ENCODE data around the gene RBBP5. TPM values are rescaled to one million over a fixed set of nuclear protein-coding genes. Genes with fewer than 3 reads are reported as not detected.

Gene RBBP5
- total RNA-seq, 4 donors from 2014 or later = 8.6 to 13.3 (median 12.0) TPM

DNA sequence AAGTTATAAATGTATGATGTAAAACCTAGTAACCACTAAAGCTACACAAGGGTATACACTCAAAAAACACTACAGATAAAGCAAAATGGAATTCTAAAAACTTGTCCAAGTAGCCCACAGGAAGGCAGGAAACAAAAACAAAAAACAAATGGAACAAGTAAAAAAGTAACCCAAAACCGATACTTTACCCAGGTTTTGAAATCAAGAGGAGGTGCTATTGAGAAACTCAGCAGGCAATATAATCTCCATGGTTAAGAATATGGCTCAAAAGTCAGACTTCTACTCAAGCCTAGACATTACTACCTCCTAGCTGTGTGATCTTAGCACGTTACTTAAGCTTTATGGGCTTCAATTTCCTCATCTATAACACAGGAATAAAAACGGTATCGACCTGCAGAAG is 13.3 kb downstream of the RBBP5 start:
- Histone ChIP-seq H3K4me3 (no peak overlapping the region), H3K9me3 (no peaks in the 10 kb centered on the region), H3K27ac (replicated peaks in 1 of 4) (no peak overlapping the region), H3K27me3 (no peaks in the 10 kb centered on the region), H3K36me3 (peaks cover 31 to 96% (median 70%) of the 10 kb centered on the region in 4 donors), H3K4me1 (no peaks in the 10 kb centered on the region)
- WGBS = 80% methylated on average over 4 of the region's 4 CpGs
- intact Hi-C loops (cut with DNase I) = no loop called here
- TF ChIP-seq EP300 (IDR thresholded peaks at IDR 0.05) = no peak
- no peak for TF ChIP-seq POLR2AphosphoS5 (IDR thresholded peaks at IDR 0.05)
- TF ChIP-seq, protein P1, sequence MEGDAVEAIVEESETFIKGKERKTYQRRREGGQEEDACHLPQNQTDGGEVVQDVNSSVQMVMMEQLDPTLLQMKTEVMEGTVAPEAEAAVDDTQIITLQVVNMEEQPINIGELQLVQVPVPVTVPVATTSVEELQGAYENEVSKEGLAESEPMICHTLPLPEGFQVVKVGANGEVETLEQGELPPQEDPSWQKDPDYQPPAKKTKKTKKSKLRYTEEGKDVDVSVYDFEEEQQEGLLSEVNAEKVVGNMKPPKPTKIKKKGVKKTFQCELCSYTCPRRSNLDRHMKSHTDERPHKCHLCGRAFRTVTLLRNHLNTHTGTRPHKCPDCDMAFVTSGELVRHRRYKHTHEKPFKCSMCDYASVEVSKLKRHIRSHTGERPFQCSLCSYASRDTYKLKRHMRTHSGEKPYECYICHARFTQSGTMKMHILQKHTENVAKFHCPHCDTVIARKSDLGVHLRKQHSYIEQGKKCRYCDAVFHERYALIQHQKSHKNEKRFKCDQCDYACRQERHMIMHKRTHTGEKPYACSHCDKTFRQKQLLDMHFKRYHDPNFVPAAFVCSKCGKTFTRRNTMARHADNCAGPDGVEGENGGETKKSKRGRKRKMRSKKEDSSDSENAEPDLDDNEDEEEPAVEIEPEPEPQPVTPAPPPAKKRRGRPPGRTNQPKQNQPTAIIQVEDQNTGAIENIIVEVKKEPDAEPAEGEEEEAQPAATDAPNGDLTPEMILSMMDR (IDR thresholded peaks at IDR 0.05) = no peak
- DNase-seq (ENCODE audit: extremely low spot score) = no peak

DNA sequence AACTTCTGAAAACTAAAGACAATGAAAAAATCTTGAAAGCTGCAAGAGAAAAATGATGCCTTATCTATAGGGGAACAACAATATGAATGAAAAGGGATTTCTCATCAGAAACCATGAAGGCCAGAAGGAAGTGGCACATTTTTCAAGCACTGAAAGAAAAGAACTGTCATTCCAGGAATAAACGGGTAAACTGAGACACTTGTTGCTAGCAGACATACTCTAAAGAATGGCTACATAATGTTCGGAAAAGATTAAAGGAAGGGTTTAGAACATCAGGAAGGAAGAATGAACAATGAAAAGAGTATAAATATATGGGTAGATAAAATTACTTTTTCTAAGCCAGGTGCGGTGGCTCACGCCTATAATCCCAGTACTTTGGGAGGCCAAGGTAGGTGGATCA is 14.5 kb downstream of the RBBP5 start:
- Histone ChIP-seq H3K4me3 (no peak overlapping the region), H3K36me3 (peaks cover 41 to 96% (median 72%) of the 10 kb centered on the region in 4 donors), H3K9me3 (no peaks in the 10 kb centered on the region), H3K27ac (replicated peaks in 1 of 4) (no peak overlapping the region), H3K27me3 (no peaks in the 10 kb centered on the region), H3K4me1 (no peaks in the 10 kb centered on the region)
- intact Hi-C loops (cut with DNase I) = no loop called here
- no peak for DNase-seq (ENCODE audit: extremely low spot score)
- 96% methylated on average over 4 of the region's 4 CpGs for WGBS
- TF ChIP-seq POLR2A (IDR thresholded peaks at IDR 0.05; ENCODE audit: low read depth) (no peak), EP300 (IDR thresholded peaks at IDR 0.05) (no peak), POLR2AphosphoS5 (IDR thresholded peaks at IDR 0.05) (no peak)
- TF ChIP-seq, protein P1 (IDR thresholded peaks at IDR 0.05) = no peak

DNA sequence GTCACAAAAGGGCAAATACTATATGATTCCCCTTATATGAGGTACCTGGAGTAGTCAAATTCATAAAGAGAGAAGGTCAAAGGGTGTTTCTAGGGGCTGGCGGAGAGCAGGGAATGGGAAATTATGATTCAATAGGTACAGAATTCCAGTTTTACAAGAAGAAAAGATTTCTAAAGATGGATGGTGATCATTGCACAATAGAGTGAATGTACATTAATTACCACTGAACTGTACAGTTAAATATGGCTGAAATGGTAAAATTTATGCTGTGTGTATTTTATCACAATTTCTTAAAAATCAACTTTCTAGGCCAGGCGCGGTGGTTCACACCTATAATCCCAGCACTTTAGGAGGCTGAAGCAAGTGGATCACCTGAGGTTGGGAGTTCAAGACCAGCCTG is 19.4 kb downstream of the RBBP5 start:
- TF ChIP-seq, protein P1 (IDR thresholded peaks at IDR 0.05) = no peak
- TF ChIP-seq POLR2AphosphoS5 (IDR thresholded peaks at IDR 0.05) (no peak), EP300 (IDR thresholded peaks at IDR 0.05) (no peak)
- no peak for DNase-seq (ENCODE audit: extremely low spot score)
- Histone ChIP-seq H3K36me3 (peaks cover 64 to 100% (median 89%) of the 10 kb centered on the region in 4 donors), H3K27me3 (no peaks in the 10 kb centered on the region), H3K9me3 (no peaks in the 10 kb centered on the region), H3K27ac (replicated peaks in 1 of 4) (no peak overlapping the region), H3K4me3 (no peak overlapping the region), H3K4me1 (no peaks in the 10 kb centered on the region)
- WGBS = 95% methylated on average over 3 of the region's 3 CpGs
- intact Hi-C loops (cut with DNase I) = no loop called here

DNA sequence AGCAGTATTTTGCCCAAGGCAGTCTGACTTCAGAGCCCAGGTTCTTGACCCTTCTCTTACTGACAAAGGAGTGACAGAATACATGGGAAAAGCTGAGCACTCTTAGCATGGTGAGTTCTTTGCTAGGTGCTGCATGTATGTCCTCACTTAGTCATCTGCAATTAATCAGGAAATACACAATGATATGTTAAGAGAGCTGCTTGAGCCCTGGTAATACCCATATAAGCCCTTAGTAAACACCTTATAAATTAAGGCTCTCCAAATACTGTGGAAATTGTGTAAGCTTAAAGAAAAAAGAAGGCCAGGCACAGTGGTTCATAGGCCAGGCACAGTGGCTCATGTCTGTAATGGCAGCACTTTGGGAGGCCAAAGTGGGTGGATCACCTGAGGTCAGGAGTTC is 23.5 kb downstream of the RBBP5 start:
- TF ChIP-seq EP300 (IDR thresholded peaks at IDR 0.05) (no peak), POLR2AphosphoS5 (IDR thresholded peaks at IDR 0.05) (no peak), POLR2A (IDR thresholded peaks at IDR 0.05; ENCODE audit: low read depth) (no peak)
- TF ChIP-seq, protein P1 (IDR thresholded peaks at IDR 0.05) = no peak
- intact Hi-C loops (cut with DNase I) = no loop called here
- no peak overlapping the region for H3K4me3 ChIP-seq
- no peaks in the 10 kb centered on the region for H3K9me3 ChIP-seq
- no peaks in the 10 kb centered on the region for H3K27me3 ChIP-seq
- H3K27ac ChIP-seq (replicated peaks in 1 of 4) = no peak overlapping the region
- no peak for DNase-seq (ENCODE audit: extremely low spot score)
- peaks cover 73 to 99% (median 96%) of the 10 kb centered on the region in 4 donors for H3K36me3 ChIP-seq
- H3K4me1 ChIP-seq = no peaks in the 10 kb centered on the region

DNA sequence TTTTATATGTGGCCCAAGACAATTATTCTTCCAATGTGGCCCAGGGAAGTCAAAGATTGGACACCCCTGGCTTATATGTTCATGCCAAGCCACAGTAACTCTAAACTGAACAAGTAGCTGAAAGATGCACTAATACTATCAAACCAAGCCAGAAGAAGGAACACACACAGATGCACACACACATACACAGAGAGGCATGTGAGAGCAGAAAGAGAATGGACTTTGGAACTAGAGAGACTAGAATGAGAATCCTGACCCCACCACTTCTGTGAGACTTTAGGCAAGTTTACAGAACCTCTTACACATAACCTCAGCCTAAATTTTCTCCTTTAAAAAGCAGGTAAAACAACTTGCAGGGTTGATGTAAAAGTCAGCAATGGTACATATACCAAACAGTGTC is 26.4 kb downstream of the RBBP5 start:
- intact Hi-C loops (cut with DNase I) = no loop called here
- Histone ChIP-seq H3K27me3 (no peaks in the 10 kb centered on the region), H3K4me3 (no peak overlapping the region), H3K9me3 (no peaks in the 10 kb centered on the region), H3K4me1 (no peaks in the 10 kb centered on the region), H3K27ac (replicated peaks in 1 of 4) (no peak overlapping the region), H3K36me3 (peaks cover 68 to 99% (median 94%) of the 10 kb centered on the region in 4 donors)
- TF ChIP-seq POLR2A (IDR thresholded peaks at IDR 0.05; ENCODE audit: low read depth) (no peak), EP300 (IDR thresholded peaks at IDR 0.05) (no peak), POLR2AphosphoS5 (IDR thresholded peaks at IDR 0.05) (no peak)
- TF ChIP-seq, protein P1 (IDR thresholded peaks at IDR 0.05) = no peak
- DNase-seq (ENCODE audit: extremely low spot score) = no peak

All from esophagus muscularis mucosa (tissue), 4 donors.